GM19455 (cell line): ENCODE results near the gene HECW1.
"Not testable (repeated sequence)": the region's sequence is repeated elsewhere in the genome, so short reads cannot be mapped to it uniquely, and the experiment has no call there.

ENCODE experiments used
- ATAC-seq: cut with Tn5 transposase; IDR thresholded peaks from one replicate; pipeline ENCODE4 v1.9.1; 2021; ENCODE audit not compliant: unreplicated experiment

Gene HECW1

GRCh38 chr7:43345696-43346095 lies 233.2 kb downstream of the HECW1 start:
- ATAC-seq: not testable (repeated sequence)

- no peak for ATAC-seq
These were observed 239.2 kb downstream of the HECW1 start for GRCh38 chr7:43351683-43352082.

DNA sequence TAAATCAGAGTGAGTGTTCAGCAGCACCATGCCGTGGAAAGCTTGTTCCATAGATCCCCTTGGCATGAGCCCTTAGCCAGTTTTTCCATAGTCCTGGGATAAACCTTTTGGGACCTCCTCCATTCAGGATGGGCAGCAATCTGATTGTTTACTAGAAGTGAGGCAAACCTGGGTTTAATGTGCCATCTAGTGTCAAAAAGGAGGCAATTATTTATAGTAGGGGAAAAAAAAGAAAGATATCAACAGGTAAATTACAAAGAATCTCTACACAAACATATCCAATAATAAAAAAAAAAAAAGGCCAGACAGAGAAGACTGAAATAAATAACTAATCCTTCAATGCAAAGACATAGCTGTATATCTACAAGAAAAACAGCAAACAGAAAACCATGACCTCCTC lies 241.5 kb downstream of the HECW1 start:
- ATAC-seq: no peak

DNA sequence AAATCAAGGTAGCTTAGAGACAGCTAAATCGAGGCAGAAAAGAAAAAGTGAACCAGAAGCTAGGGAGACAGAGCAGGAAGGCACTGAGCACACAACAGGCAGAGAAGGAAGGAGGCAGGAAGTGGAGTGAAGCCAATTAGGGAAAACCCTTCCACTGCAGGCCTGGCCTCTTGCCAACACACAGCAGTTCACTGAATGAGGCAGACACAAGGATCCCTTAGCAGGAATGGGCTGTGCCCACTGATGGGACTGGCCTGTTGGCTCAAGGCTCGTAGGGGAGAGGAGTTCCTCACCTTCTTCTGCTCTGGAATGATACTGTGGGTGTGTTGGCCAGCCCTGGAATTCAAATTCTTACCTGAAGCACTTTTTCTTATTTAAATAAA lies 250.2 kb downstream of the HECW1 start:
- no peak for ATAC-seq

DNA sequence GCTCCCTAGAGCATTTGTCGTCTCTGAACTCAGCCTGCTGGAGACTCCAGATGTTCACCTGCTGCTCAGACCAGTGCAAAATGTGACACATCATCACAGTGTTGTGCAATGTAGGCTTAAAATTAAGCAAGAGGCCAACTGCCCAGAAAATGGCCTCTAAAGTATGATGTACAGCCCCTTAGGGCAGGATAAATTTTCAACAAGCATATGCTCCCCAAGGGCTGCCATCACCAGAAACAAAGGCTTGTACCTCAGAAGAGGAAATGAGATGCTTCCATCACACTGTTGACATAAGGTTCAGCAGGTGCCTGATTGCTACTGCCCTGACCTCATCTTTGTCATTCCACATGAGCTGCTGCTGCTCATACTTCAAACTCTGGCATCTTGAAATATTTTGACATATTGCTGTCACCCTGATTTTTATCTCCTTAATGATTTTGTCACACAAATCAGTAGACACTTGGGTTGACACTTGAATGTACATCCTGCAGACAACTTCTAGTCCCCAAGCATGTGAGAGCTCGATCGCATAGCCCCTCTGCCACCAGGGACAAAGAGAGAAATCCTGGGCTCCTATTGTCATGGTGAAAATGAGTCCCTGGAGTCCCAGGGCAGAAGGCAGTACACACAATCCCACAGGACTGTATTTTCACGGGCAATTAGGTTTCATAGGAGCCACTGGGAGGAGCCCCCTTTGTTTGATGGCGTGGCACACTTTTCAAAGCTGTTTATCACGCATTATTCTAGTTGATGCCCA lies 250.8 kb downstream of the HECW1 start:
- ATAC-seq: no peak

DNA sequence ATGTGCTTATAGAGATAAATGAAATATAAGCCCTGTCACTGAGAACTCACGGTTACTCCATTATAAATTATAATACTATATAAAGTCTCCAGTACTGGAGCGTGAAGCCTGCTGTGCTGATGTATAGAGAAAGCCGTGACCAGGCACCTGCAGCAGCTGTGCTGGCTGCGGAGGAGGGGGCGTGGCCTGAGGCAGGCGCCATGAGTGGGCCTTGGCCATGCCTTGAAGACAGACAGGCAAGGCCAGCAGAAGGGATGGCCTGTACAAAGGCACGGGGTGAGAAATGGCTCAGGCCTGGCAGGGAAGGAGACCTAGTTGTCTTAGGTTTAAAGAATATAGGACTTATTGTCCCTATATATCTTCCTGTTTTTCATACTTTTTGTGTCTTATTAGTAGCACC lies 251.9 kb downstream of the HECW1 start:
- ATAC-seq: no peak

- ATAC-seq: no peak
These were observed 260.4 kb downstream of the HECW1 start for GRCh38 chr7:43372676-43373355.

DNA sequence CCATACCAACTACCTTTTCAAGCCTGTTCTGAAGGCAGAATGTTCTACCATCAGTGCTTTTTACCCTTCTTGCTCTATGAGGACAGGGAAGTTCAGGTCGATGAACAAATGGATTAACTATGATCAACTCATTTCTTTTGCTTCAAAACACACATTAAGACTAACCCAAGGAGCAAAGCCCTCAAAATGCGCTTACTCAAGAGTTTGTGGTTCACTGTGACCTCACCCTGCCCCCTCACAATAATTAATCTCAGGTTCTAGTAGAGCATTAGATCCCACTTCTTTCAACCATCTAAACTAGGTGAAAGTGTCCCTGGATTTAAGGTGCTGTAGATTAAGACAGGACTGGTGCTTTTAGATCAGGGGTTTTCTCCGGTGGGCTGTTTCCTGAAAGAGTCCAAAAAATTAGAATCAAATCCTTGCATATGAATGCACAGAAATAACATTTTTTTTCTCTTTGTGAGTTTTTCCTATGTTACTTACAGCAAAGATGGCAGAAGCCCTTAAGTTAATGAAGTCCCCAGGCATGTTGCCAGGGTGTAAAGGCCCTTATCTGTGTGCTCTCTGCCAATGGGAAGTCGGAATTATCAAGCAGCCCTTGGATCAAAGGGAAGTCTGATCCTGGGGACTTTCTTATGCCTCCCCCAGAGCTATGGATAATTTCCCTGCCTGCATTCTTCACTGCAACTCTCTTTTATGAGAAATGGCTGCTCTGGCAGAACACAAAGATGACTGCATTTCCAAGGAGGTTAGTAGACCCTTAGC lies 264.9 kb downstream of the HECW1 start:
- no peak for ATAC-seq

GRCh38 chr7:43379210-43379609 lies 266.8 kb downstream of the HECW1 start:
- ATAC-seq: no peak

DNA sequence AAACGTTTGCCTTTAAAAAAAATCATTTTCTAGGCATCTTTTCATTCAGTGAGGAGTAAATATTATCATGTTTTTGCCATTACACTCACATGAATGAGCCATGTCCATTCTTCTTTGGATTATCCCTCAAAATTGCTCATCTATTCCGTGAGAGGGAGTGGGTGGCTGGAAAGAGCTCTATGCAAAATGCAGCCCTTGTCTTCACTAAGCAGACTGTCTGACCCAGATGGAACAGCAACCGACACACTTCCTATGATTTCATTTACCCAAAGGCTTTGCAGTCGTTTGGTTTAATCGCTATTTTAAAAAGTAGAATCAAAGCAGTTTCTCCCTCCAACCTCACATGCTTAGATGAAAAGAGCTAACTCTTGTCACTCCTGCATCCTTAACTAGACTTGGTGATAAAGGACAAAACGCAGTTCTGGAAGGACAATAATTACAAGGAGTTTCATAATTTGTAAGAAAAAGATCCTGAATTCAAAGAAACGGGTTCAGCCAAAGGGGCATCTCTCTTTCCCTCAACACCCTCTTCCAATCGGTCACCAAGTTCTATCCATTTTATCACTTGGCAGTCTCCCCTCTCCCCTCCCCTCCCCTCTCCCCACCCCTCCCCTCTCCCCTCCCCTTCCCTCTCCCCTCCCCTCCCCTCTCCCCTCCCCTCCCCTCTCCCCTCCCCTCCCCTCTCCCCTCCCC lies 272.3 kb downstream of the HECW1 start:
- no peak for ATAC-seq

- ATAC-seq: no peak
These were observed 272.8 kb downstream of the HECW1 start for GRCh38 chr7:43385309-43385680.

GRCh38 chr7:43385856-43386255 lies 273.4 kb downstream of the HECW1 start:
- no peak for ATAC-seq

- no peak for ATAC-seq
These were observed 275.5 kb downstream of the HECW1 start for GRCh38 chr7:43387932-43388331.

GRCh38 chr7:43390576-43390975 lies 278.1 kb downstream of the HECW1 start:
- no peak for ATAC-seq

GRCh38 chr7:43391518-43391917 lies 279.1 kb downstream of the HECW1 start:
- no peak for ATAC-seq

DNA sequence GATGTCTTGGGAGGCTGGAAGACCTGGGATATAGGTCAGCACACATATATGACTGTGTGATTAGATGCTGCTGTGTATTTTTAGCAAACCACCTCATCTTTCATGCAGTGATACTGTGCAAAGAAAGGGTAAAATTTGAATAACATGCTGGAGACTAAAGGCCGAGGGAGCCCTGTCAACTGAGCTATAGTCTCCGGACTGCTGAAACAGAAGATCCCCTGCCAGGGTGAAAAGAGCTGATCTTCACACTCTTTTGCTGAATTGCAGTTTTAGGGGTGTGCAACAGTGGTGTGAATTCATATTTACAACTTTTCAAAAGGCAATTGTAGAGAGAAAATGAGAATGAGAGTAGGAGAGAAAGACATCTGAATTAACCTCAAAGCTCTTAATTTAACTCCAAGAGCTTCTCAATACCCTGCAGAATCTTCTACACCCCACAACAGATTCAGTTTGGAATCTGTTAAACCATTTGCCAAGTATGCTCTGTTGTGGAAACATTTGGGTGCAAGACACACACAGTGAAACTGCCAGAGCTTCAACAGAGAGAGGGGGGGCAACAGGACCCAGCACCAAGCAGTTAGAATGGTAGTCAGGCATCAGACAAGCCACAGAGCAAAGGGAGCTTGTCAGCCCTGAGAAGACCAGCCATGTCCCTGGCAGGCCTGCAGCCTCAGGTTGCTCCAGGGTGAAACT lies 280.3 kb downstream of the HECW1 start:
- no peak for ATAC-seq

- no peak for ATAC-seq
These were observed 282.1 kb downstream of the HECW1 start for GRCh38 chr7:43394441-43395130.

DNA sequence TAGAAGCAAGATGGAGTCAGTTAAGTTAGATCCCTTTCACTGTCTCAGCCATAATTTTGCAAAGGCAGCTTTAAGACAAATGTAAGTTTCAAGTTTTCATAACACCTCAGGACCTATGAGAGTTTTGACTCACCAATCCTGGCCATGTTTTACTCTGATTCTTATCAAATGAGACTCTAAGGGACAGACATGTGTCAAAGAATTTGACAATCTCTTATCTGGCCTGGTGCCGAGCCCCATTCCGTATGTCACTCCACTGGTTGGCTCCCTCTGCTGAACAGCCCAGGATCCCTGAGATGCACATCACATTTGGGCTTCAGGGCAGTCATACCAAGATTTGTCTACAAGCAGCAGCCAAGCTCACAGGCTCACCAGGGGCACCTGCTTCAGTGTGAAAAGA lies 282.9 kb downstream of the HECW1 start:
- no peak for ATAC-seq

DNA sequence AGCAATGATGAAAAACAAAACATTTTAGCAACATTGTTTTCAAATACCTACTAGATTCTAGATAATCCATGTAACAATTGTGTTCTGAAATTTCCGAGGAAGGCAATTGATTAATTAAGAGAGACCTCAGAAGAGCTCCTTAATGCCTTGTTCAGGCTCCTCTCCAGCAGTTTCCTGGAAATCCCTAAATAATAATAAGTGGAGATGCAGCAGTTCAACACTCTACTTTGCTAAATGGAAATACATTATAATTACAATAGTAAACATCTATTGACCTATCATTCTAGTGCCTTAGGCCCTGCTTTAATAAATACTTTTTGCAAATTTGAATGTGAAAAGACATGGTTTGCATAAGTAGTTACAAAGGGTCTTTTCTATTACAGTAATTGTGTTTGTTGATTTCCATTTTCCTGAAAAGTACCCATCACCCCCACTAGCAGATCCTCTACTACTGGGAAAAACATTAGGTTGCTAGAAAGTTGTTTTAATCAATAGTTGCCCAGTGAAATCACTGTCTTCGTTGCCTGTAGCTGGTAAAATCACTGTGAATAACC lies 283.8 kb downstream of the HECW1 start:
- ATAC-seq: no peak

DNA sequence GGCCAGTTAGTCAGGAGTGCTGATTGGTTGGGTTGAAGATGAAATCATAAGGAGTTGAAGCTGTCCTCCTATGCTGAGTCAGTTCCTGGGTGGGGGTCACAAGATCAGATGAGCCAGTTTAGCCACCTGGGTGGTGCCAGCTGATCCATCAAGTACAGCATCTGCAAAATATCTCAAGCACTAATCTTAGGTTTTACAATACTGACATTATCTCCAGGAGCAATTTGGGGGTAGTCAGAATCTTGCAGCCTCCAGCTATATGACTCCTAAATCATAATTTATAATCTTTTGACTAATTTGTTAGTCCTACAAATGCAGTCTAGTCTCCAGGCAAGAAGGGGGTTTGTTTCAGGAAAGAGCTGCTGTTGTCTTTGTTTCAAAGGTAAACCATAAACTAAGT lies 286.4 kb downstream of the HECW1 start:
- ATAC-seq: no peak
